Astrocyte of the cerebellum (primary cell): ENCODE measurements around the gene NPW.

Experiments used
- DNase-seq: peaks from one replicate; pipeline ENCODE4 v3.0.0-alpha.2; 2011; ENCODE audit warnings: low read depth
- H3K4me3 ChIP-seq: 2 replicates; pipeline ENCODE4 v1.5.1; 2011; ENCODE audit warnings: mild to moderate bottlenecking, low read depth, low read length, moderate library complexity
- CTCF ChIP-seq: IDR thresholded peaks from 2 replicates; pipeline ENCODE4 v1.5.1; 2012; ENCODE audit warnings: low read length, low read depth, moderate library complexity, mild to moderate bottlenecking; ENCODE audit errors: missing control alignments
- in situ Hi-C: cut with HindIII; loops from 2 replicates; pipeline ENCODE4 v1.10.0; 2017; ENCODE audit warnings: low sequenced_read_pairs

Gene NPW

GRCh38 chr16:2066139-2066538 is 46.6 kb downstream of the NPW start:
- DNase-seq = no peak
- in situ Hi-C loops = no loop called here
- no peak overlapping the region for H3K4me3 ChIP-seq
- TF ChIP-seq CTCF = no peak
